RWPE2 (cell line): ENCODE measurements around the gene TEDC1.
"Not testable (repeated sequence)": the region's sequence is repeated elsewhere in the genome, so short reads cannot be mapped to it uniquely, and the experiment has no call there.

ENCODE experiments used
- ATAC-seq: fragments of 200-7000 bp; cut with Tn5 transposase; 3 replicates; pipeline ENCODE4 v1.9.1; 2021; ENCODE audit warnings: low read depth
- DNase-seq: peaks from one replicate; pipeline ENCODE4 v3.0.0-alpha.2; 2020; ENCODE audit warnings: low spot score
- H3K27ac ChIP-seq: fragments of 450-650 bp; 2 replicates; pipeline ENCODE4 v1.5.1; 2017; ENCODE audit warnings: mild to moderate bottlenecking; ENCODE audit not compliant: poor library complexity, severe bottlenecking
- H3K27me3 ChIP-seq: fragments of 250-450 bp; sonication (Bioruptor Pico); 2 replicates; pipeline ENCODE4 v1.5.1; 2021; ENCODE audit warnings: mild to moderate bottlenecking, moderate library complexity; ENCODE audit not compliant: insufficient read depth, poor library complexity, severe bottlenecking
- H3K36me3 ChIP-seq: fragments of 250-450 bp; sonication (Bioruptor Pico); 2 replicates; pipeline ENCODE4 v1.5.1; 2020; ENCODE audit warnings: low read depth, mild to moderate bottlenecking, moderate library complexity
- H3K4me1 ChIP-seq: fragments of 250-450 bp; sonication (Bioruptor Pico); 2 replicates; pipeline ENCODE4 v1.5.1; 2021; ENCODE audit warnings: mild to moderate bottlenecking, moderate library complexity; ENCODE audit not compliant: insufficient read depth, poor library complexity, severe bottlenecking
- H3K4me3 ChIP-seq: fragments of 250-450 bp; sonication (Bioruptor Pico); 2 replicates; pipeline ENCODE4 v1.5.1; 2021; ENCODE audit warnings: mild to moderate bottlenecking, moderate library complexity; ENCODE audit not compliant: severe bottlenecking
- H3K9me3 ChIP-seq: fragments of 250-450 bp; sonication (Bioruptor Pico); 2 replicates; pipeline ENCODE4 v1.5.1; 2021; ENCODE audit warnings: mild to moderate bottlenecking, moderate library complexity; ENCODE audit not compliant: severe bottlenecking
- TF ChIP-seq, protein P1 (sequence below): fragments of 450-650 bp; IDR thresholded peaks from one replicate; pipeline ENCODE4 v1.5.1; 2017; ENCODE audit warnings: mild to moderate bottlenecking, moderate library complexity; ENCODE audit not compliant: poor library complexity, severe bottlenecking

Gene TEDC1

DNA sequence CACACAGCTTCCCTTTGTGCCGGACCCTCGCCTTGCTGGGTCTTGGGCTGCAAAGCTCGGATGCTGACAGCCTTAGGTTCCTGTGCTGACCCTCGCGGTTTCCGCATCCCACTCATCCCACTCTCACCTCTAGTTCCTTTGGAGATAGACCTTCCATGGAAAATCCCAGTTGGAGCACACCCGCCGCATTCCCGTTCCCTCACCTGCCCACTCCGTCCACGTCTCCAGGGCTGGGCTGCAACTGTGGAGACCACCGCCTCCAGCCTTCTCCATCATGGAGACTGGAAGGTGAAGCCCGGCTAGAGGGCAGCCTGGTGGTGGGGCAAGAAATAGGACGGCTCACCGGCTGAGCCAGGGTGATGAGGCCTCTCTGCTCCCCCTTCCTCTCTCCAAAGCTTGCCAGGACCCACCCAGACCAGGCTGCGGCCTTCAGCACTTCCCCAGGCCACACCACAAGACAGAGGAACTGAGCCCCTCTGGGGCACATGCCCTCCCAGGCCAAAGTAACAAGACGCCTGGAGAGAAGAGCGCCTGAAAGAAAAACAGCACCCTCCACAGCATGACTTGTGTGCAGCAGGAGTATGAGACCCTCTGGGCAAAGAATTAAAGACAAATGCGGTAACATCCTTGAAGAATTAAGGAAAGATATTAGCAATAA is 50.3 kb downstream of the TEDC1 start:
- TF ChIP-seq, protein P1, sequence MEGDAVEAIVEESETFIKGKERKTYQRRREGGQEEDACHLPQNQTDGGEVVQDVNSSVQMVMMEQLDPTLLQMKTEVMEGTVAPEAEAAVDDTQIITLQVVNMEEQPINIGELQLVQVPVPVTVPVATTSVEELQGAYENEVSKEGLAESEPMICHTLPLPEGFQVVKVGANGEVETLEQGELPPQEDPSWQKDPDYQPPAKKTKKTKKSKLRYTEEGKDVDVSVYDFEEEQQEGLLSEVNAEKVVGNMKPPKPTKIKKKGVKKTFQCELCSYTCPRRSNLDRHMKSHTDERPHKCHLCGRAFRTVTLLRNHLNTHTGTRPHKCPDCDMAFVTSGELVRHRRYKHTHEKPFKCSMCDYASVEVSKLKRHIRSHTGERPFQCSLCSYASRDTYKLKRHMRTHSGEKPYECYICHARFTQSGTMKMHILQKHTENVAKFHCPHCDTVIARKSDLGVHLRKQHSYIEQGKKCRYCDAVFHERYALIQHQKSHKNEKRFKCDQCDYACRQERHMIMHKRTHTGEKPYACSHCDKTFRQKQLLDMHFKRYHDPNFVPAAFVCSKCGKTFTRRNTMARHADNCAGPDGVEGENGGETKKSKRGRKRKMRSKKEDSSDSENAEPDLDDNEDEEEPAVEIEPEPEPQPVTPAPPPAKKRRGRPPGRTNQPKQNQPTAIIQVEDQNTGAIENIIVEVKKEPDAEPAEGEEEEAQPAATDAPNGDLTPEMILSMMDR, result no peak
- no peaks in the 10 kb centered on the region for H3K4me1 ChIP-seq
- no peak for DNase-seq
- H3K4me3 ChIP-seq, result no peak overlapping the region
- no peak for ATAC-seq
- H3K27me3 ChIP-seq, result peaks cover 14% of the 10 kb centered on the region
- H3K27ac ChIP-seq, result no peak overlapping the region
- no peaks in the 10 kb centered on the region for H3K36me3 ChIP-seq
- H3K9me3 ChIP-seq, result peaks cover 5% of the 10 kb centered on the region

DNA sequence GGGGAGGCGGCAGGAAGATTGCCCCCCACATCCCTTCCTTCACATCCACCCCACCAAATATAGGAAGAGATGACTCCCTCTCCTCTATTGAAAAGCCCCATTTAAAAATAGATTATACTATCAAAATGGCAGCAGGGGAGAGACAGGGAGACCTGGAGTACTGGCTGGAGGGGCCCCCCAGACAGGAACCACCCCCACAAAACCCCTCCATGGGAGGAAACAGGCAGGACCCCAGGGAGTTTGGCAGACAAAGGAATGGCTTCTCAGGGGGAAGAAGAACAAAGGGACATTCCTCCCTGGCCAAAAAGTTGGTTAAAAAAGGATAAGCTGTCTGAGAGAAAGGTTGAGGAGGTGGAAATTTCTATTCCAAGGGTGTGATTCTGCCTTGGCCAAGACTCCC is 54.6 kb downstream of the TEDC1 start:
- not testable (repeated sequence) for DNase-seq, H3K27me3 ChIP-seq, ATAC-seq, H3K27ac ChIP-seq, H3K4me1 ChIP-seq, H3K9me3 ChIP-seq, H3K36me3 ChIP-seq, H3K4me3 ChIP-seq

DNA sequence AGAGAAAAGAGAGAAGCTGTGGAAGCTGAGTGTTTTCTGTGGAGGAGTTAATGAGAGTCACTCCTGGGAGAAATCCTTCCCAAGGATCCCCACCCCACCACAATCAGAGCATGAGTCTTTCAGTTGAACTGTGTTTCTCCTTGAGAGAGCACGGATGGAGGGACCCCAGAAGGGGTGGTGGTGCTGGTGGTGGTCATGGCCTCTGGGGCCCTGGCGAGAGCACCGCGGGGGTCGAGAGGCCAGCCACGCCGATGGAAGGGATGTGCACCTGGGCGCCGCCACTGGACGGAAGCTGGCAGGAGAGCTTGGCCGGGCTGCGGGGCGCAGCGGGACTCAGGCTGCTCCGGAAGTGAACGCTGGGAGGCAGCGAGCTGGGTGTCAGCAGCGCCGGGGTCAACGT is 55.4 kb downstream of the TEDC1 start:
- not testable (repeated sequence) for H3K27ac ChIP-seq, H3K27me3 ChIP-seq, H3K4me1 ChIP-seq, H3K4me3 ChIP-seq, ATAC-seq, DNase-seq, H3K9me3 ChIP-seq, H3K36me3 ChIP-seq

DNA sequence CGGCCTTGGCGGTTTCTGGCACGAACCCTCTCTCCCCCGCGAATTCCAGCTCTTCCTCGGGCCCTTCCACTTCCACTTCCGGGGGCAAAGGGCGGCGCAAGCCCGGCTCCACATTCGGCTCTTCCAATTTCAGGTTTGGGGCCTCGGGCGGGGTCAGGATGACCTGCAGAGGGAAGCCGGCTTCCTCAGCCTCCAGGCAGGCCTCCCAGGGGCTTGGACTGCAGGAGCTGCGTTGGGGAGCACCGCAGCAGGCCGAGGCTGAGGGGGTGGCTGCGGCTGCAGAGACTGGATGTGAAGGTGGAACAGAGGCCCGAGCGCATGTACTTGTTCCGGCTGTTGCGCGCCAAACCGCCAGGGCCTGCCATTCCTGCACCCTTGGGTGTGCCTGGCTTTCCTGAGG is 56.0 kb downstream of the TEDC1 start:
- H3K27me3 ChIP-seq, result not testable (repeated sequence)

DNA sequence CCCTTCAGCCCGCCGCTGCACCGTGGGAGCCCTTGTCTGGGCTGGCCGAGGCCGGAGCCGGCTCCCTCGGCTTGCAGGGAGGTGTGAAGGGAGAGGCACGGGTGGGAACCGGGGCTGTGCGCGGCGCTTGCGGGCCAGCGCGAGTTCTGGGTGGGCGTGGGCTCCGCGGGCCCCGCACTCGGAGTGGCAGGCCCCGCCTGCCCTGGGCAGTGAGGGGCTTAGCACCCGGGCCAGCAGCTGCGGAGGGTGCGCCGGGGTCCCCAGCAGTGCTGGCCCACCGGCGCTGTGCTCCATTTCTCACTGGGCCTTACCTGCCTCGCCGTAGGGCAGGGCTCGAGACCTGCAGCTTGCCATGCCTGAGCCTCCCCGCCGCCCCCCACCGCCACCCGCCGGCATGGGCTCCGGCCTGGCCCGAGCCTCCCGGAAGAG is 56.7 kb downstream of the TEDC1 start:
- Histone ChIP-seq H3K9me3 (peaks cover 7% of the 10 kb centered on the region), H3K27ac (no peak overlapping the region)
- DNase-seq, result no peak

More for the DNA sequence above, 56.0 kb downstream of the TEDC1 start:
- not testable (repeated sequence) for H3K4me3 ChIP-seq, H3K4me1 ChIP-seq, H3K27ac ChIP-seq, ATAC-seq, H3K36me3 ChIP-seq, DNase-seq, H3K9me3 ChIP-seq

More for the DNA sequence above, 56.7 kb downstream of the TEDC1 start:
- Histone ChIP-seq H3K36me3 (no peaks in the 10 kb centered on the region), H3K4me1 (no peaks in the 10 kb centered on the region), H3K27me3 (peaks cover 9% of the 10 kb centered on the region), H3K4me3 (no peak overlapping the region)
- TF ChIP-seq, protein P1, result no peak
- no peak for ATAC-seq
